Measurements from ENCODE around the gene CENPT.

- TF ChIP-seq CTCF (IDR thresholded peaks at IDR 0.05; ENCODE audit: extremely low read depth in 1 of 2, insufficient read depth in 1 of 2, low read depth in 1 of 2, low read length in 2 of 2), result no peak
- TF ChIP-seq EZH2 (IDR thresholded peaks at IDR 0.05; ENCODE audit: borderline replicate concordance, low read depth, low read length, severe bottlenecking), result no peak
- no peak for TF ChIP-seq POLR2AphosphoS5 (IDR thresholded peaks at IDR 0.05; ENCODE audit: insufficient read depth, low read depth, low read length)
- TF ChIP-seq MAX (IDR thresholded peaks at IDR 0.05; ENCODE audit: insufficient read depth, insufficient read length), result no peak
Observed at GRCh38 chr16:67879462-67879861, 32.0 kb upstream of the CENPT start.
